ENCODE measurements around the gene SLC27A1.
A peak's percentile ranks its signal among the peaks of the same experiment; 100 is the strongest.

Gene SLC27A1

GRCh38 chr19:17555480-17555928 is 85.2 kb downstream of the SLC27A1 start, which contains the start of gene COLGALT1:
Gene COLGALT1, plus strand, starts transcription at chr19:17555649. Its CDS starts 65 bp downstream, at chr19:17555714.
- TF ChIP-seq SIN3A (IDR thresholded peaks at IDR 0.05; ENCODE audit: borderline replicate concordance, insufficient read depth, low read length) (no peak), FOXP2 (optimal IDR thresholded peaks at IDR 0.05; ENCODE audit: borderline replicate concordance, extremely low read depth, extremely low read length, insufficient read depth) (peak; percentile 83), REST (IDR thresholded peaks at IDR 0.05; ENCODE audit: insufficient read depth in 1 of 2, low read depth in 2 of 2, low read length in 2 of 2) (no peak), POLR2AphosphoS5 (IDR thresholded peaks at IDR 0.05; ENCODE audit: low read depth, low read length) (no peak)
